HL-60/S4 (cell line): ENCODE results near the gene ASCL2.
"Not testable (repeated sequence)": the region's sequence is repeated elsewhere in the genome, so short reads cannot be mapped to it uniquely, and the experiment has no call there.

Experiments
- in situ Hi-C: fragments of 300-500 bp; cut with MboI; formaldehyde crosslinking; loops from 2 replicates; pipeline ENCODE4 v1.14.3; 2022; ENCODE audit warnings: low sequenced_read_pairs

Gene ASCL2

GRCh38 chr11:2298795-2299761 lies 28.7 kb upstream of the ASCL2 start:
- in situ Hi-C loops: no loop called here

- in situ Hi-C loops: no loop called here
These were observed 27.9 kb upstream of the ASCL2 start for GRCh38 chr11:2298131-2298794.

- in situ Hi-C loops: no loop called here
These were observed 27.2 kb upstream of the ASCL2 start for GRCh38 chr11:2297623-2298030.

- in situ Hi-C loops: no loop called here
These were observed 26.7 kb upstream of the ASCL2 start for GRCh38 chr11:2296913-2297622.

GRCh38 chr11:2295971-2296912 lies 25.9 kb upstream of the ASCL2 start:
- in situ Hi-C loops: no loop called here

- in situ Hi-C loops: no loop called here
These were observed 24.5 kb upstream of the ASCL2 start for GRCh38 chr11:2294926-2295290.

GRCh38 chr11:2293984-2294925 lies 23.9 kb upstream of the ASCL2 start:
- in situ Hi-C loops: no loop called here

GRCh38 chr11:2293531-2293971 lies 23.2 kb upstream of the ASCL2 start:
- in situ Hi-C loops: no loop called here

GRCh38 chr11:2290351-2290841 lies 20.0 kb upstream of the ASCL2 start:
- in situ Hi-C loops: no loop called here

- in situ Hi-C loops: no loop called here
These were observed 19.5 kb upstream of the ASCL2 start for GRCh38 chr11:2289859-2290258.

GRCh38 chr11:2289350-2289749 lies 19.0 kb upstream of the ASCL2 start:
- in situ Hi-C loops: no loop called here

- in situ Hi-C loops: no loop called here
These were observed 16.7 kb upstream of the ASCL2 start for GRCh38 chr11:2287091-2287490.

- in situ Hi-C loops: not testable (repeated sequence)
These were observed 16.0 kb upstream of the ASCL2 start for GRCh38 chr11:2286350-2286749.

- in situ Hi-C loops: no loop called here
These were observed 9.8 kb upstream of the ASCL2 start for GRCh38 chr11:2280208-2280607.

- in situ Hi-C loops: no loop called here
These were observed 7.6 kb upstream of the ASCL2 start for GRCh38 chr11:2277933-2278523.

- in situ Hi-C loops: no loop called here
These were observed 6.6 kb upstream of the ASCL2 start for GRCh38 chr11:2277008-2277346.

GRCh38 chr11:2276280-2277007 lies 6.1 kb upstream of the ASCL2 start:
- in situ Hi-C loops: no loop called here
